Activated CD4-positive, CD25-positive, alpha-beta regulatory T cell treated with anti-CD3 and anti-CD28 coated beads, Interleukin-2, amount 50 U/mL, for 72 hours (primary cell): Measurements from ENCODE around the gene DPPA2.

Source experiments
- DNase-seq: peaks from one replicate; pipeline ENCODE4 v3.0.0; 2021

The DPPA2 gene

DNA sequence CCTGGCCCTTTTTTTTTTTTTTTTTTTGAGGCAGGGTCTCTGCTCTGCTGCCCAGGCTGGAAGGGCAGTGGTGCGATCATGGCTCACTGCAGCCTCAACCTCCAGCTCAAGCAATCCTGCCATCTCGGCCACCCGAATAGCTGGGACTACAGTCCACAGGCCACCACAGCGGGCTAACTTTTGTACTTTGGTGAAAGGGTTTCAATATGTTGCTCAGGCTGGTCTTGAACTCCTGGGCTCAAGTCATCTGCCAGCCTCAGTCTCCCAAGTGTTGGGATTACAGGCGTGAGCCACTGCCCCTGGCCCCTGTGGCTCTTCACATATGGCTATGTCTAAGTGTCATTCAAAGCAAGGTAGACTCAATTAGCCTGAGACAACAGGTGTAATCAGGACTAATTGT is 8.8 kb upstream of the DPPA2 start:
- DNase-seq = no peak

DNA sequence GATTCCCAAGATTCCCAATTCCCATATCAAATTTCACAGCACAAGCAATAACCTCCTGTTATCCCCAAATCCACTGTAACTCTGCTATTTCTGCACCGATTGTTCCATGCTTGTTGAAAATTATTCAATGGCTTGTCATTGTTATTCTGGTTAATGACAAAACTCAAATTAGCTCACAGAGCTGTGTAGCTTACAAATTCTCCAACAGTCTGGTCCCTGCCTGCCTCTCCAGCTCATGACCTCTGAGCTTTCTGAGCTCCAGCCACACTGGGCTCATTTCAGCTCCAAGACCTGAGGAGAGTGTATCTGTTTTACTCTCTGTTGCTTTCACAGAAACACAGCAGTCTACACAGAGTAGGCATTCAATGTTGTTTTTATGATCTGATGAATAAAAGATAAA is 3.3 kb downstream of the DPPA2 start:
- DNase-seq = no peak

DNA sequence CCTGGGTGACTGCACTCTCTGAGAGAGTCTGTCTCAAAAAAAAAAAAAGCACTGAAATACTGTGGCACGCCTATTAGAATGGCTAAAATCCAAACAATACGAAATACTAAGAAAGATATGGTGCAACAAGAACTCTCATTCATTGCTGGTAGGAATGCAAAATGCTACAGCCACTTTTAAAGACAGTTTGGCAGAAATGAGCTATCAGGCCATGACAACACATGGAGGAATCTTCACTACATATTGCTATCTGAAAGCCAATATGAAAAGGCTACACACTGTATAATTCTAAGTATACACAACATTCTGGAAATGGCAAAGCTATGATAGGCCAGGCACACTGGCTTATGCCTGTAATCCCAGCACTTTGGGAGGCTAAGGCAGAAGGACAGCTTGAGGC is 18.8 kb downstream of the DPPA2 start:
- no peak for DNase-seq

DNA sequence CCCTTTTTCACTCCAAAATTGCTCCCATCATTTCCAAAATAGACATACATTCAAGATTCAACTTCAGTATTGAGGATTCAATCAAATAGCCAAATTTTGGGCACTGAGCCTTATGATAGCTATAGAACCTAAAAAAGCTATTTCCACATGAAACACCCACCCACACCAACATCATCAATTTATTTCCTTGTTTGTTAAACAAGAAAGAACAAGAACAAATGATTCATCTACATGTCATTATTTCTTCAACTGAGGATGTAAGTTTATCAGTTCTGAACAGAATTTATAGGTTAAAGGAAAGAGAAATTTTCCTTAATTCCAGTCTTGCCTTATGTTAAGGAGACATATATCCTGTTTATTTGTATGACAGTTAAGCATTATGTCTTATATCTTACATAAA is 32.2 kb downstream of the DPPA2 start:
- DNase-seq = no peak

GRCh38 chr3:109278546-109278945 is 37.8 kb downstream of the DPPA2 start:
- DNase-seq = no peak

DNA sequence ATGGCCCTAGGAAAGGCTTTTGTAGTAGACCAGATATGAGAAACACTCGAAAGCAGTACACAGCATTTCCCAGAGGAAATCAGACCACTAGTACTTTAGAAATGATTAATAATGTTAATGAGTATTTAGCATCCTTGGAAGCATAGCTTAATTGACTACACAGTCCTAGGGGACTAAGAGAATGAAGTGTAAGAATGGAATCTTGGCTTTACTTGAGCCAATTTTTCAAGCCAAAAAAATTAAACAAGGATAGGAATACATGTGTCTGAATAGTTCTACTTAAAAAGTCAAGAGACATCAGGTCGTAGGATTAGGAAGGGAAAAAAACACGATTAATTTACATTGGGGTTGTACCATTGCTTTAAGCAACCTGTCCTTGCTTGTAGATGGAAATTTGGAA is 38.2 kb downstream of the DPPA2 start:
- DNase-seq = no peak

DNA sequence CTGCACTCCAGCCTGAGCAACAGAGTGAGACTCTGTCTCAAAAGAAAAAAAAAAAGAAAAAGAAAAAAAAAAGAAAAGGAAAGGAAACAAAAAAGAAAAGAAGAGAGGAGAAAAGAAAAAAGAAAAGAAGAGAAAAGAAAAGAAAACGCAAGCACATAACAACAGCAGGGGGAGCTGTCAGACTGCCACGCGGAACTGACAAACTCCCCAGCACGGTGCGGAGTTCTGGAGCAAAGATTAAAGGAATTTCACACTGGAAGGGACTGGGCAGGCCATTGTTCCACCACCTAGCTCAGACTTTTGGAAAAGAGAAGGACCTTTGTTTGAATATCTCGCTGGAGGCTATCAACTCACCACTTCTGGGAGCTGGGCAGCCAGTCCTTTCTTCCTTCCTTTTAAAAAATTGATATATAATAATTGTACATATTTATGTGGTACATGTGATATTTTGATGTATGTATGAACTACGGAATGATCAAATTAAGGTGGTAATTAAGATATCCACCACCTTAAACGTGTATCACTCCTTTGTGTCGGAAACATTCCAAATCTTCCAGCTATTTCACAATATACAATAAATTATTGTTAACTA is 40.5 kb downstream of the DPPA2 start:
- DNase-seq = no peak

DNA sequence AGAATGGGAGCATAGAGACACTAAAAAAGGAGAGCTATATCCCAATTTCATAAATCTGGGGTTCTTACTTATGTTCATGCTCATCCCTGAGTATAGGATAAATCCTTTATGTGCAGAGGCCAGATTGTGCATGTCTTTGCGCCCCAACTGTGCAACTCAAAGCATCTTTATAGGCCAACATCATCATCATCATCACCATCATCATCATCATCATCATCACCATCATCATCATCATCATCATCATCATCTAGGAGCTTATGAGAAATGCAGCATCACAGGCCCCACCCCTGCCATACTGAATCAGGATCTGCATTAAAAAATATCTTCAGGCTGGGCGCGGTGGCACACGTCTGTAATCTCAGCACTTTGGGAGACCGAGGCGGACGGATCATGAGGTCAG is 45.5 kb downstream of the DPPA2 start:
- DNase-seq = no peak

- DNase-seq = no peak
These were observed 46.6 kb downstream of the DPPA2 start for GRCh38 chr3:109269577-109270275.

DNA sequence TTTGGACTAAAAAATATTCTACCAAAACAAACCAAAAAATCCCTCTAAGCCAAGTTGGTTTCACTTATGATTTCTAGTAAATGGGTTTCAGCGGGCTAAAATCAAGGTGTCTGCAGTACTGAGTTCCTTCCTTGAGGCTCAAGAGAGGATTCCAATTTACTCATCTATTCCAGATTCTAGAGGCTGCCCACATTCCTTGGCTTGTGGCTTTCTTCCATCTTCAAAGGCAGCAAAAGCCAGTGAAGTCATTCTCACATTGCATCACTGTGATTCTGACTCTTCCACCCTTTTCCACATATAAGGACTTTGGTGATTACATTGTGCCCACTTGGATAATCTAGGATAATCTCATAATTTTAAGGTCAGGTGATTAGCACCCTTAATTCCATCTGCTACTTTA is 48.1 kb downstream of the DPPA2 start:
- no peak for DNase-seq

- no peak for DNase-seq
These were observed 51.0 kb downstream of the DPPA2 start for GRCh38 chr3:109265295-109265694.

DNA sequence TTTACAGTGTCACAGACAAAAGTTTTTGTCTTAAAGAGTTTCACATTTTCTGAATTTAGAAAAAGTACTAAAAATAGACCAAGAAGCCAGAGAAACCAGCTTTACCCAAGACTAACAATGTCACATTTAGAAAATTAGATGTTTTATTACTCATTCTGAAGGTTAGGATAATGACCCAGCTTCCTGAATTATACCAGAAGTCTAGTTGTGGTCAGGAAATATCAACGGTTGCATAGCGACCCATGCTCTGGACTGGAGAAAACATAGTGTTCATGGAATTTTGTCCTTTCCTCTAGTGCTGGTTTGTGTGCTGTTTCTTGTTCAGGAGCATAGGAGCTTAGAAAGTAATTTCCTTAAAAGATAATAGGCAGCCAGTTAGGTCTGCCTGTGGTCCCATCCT is 59.0 kb downstream of the DPPA2 start:
- no peak for DNase-seq

GRCh38 chr3:109254770-109255169 is 61.5 kb downstream of the DPPA2 start:
- no peak for DNase-seq

GRCh38 chr3:109252641-109253040 is 63.7 kb downstream of the DPPA2 start:
- DNase-seq = no peak
